ENCODE data around the gene CCNF.

CCNF gene

DNA sequence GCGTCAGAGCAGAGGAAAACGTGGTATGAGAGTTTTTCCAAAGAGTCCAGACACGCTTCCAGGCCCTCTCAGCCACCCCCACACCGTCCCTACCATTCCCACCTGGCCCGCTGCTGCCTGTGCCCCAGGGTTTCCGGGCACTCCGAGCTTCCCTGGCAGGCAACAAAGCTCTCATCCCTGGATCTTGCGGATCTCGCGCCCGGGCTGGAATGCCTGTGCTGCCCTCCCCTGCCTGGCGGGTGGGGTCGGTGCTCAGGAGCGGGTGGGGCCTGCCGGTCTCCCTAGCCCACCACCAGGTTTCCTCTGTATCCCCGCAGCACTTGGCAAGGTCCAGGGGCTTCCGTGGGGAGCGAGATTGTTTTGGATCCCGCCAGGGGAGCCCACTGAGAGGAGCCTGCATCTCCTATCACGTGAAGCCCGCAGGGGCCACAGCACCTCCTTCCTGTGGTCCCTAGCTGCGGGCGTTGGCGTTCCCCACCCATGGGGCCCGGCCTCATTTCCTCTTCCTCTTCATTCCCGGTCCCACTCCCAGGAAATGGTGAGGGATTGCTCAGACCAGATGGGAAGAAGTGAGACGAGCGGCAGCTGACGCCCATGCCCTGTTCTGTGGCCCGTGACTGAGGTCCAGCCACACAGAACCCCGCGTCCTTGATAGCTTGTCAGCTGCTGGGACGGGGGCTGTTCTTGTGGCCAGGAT, 56.7 kb downstream of the CCNF start:
- H3K4me3 ChIP-seq (ENCODE audit: control insufficient read depth, low read depth, low read length): no peak overlapping the region
- TF ChIP-seq, protein P1, sequence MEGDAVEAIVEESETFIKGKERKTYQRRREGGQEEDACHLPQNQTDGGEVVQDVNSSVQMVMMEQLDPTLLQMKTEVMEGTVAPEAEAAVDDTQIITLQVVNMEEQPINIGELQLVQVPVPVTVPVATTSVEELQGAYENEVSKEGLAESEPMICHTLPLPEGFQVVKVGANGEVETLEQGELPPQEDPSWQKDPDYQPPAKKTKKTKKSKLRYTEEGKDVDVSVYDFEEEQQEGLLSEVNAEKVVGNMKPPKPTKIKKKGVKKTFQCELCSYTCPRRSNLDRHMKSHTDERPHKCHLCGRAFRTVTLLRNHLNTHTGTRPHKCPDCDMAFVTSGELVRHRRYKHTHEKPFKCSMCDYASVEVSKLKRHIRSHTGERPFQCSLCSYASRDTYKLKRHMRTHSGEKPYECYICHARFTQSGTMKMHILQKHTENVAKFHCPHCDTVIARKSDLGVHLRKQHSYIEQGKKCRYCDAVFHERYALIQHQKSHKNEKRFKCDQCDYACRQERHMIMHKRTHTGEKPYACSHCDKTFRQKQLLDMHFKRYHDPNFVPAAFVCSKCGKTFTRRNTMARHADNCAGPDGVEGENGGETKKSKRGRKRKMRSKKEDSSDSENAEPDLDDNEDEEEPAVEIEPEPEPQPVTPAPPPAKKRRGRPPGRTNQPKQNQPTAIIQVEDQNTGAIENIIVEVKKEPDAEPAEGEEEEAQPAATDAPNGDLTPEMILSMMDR (conservative IDR thresholded peaks at IDR 0.05; ENCODE audit: control insufficient read depth, insufficient read depth, low read depth, low read length): no peak
- no peak for DNase-seq (ENCODE audit: low read depth)

- no peak overlapping the region for H3K4me3 ChIP-seq (ENCODE audit: control insufficient read depth, low read depth, low read length)
- no peak for DNase-seq (ENCODE audit: low read depth)
- TF ChIP-seq, protein P1 (conservative IDR thresholded peaks at IDR 0.05; ENCODE audit: control insufficient read depth, insufficient read depth, low read depth, low read length): no peak
These were observed 57.6 kb downstream of the CCNF start for GRCh38 chr16:2486645-2487516.

DNA sequence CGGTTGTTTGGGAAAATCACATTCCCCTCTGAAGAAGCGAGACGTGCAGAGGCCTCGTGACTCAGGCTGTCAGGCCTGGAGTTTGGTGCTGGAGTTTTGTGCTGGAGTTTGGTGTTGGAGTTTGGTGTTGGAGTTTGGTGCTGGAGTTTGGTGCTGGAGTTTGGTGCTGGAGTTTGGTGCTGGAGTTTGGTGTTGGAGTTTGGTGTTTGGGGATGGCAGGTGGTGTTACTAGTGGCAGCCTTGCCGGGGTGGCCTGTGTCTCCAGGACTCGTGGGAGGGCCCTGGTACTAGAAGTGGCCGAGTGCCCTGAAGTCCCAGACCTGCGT, 58.2 kb downstream of the CCNF start:
- H3K4me3 ChIP-seq (ENCODE audit: control insufficient read depth, low read depth, low read length): no peak overlapping the region
- TF ChIP-seq, protein P1 (conservative IDR thresholded peaks at IDR 0.05; ENCODE audit: control insufficient read depth, insufficient read depth, low read depth, low read length): no peak
- no peak for DNase-seq (ENCODE audit: low read depth)

GRCh38 chr16:2487903-2488531, 58.8 kb downstream of the CCNF start:
- no peak for DNase-seq (ENCODE audit: low read depth)
- TF ChIP-seq, protein P1 (conservative IDR thresholded peaks at IDR 0.05; ENCODE audit: control insufficient read depth, insufficient read depth, low read depth, low read length): no peak
- no peak overlapping the region for H3K4me3 ChIP-seq (ENCODE audit: control insufficient read depth, low read depth, low read length)

DNA sequence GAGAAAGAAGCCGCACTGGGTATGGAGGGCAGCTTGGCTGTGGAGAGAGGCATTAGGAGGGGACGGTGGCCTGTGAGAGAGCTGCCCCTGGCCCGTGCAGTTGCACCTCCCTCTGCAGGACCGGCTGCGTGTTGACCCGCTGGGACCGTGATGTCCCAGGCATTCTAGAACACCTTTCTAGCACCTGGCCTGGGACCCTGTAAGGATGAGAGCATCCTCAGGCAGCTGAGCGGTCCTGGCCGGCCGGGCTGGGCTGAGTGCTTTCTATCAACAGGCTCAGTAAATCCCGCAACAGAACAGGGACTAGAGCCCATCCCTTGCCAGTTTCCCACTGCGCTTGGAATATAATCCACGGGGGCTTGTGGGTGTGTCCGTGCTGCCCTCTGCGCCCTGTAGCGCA, 60.3 kb downstream of the CCNF start:
- TF ChIP-seq, protein P1 (conservative IDR thresholded peaks at IDR 0.05; ENCODE audit: control insufficient read depth, insufficient read depth, low read depth, low read length): no peak
- no peak overlapping the region for H3K4me3 ChIP-seq (ENCODE audit: control insufficient read depth, low read depth, low read length)
- DNase-seq (ENCODE audit: low read depth): no peak

- DNase-seq (ENCODE audit: low read depth): no peak
- TF ChIP-seq, protein P1 (conservative IDR thresholded peaks at IDR 0.05; ENCODE audit: control insufficient read depth, insufficient read depth, low read depth, low read length): no peak
- H3K4me3 ChIP-seq (ENCODE audit: control insufficient read depth, low read depth, low read length): no peak overlapping the region
These were observed 61.2 kb downstream of the CCNF start for GRCh38 chr16:2490190-2491105.

Data from fibroblast of mammary gland (primary cell).